ENCODE measurements around the gene MBNL1.
A peak's percentile ranks its signal among the peaks of the same experiment; 100 is the strongest.

The MBNL1 gene

GRCh38 chr3:152299249-152299976, 30.7 kb downstream of the MBNL1 start:
- peak; percentile 7 for DNase-seq

DNA sequence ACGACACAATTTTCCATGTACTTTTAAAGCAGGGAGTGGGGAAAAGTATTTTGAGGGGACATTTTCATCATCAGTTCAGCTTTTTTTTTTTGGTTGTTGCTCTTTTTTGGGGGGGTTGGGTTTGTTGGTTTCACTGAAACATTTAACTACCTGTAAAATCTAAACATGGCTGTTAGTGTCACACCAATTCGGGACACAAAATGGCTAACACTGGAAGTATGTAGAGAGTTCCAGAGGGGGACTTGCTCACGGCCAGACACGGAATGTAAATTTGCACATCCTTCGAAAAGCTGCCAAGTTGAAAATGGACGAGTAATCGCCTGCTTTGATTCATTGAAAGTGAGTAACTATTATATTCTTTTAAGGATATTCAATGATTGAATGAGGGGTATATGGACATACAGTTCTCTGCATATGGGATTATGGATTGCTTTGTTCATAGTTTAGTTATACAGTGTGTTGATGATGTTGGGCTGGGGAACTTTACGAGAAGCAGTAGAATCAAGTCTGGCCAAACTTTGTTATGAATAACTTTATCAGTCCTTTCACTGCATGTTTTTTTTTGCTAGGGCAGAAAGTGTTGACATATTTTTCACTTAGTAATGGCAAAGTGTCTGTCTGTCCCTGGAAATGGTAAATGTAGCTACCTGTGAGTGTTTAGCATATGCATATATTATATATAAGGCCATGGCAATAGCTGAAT, 31.5 kb downstream of the MBNL1 start:
- DNase-seq, result no peak

DNA sequence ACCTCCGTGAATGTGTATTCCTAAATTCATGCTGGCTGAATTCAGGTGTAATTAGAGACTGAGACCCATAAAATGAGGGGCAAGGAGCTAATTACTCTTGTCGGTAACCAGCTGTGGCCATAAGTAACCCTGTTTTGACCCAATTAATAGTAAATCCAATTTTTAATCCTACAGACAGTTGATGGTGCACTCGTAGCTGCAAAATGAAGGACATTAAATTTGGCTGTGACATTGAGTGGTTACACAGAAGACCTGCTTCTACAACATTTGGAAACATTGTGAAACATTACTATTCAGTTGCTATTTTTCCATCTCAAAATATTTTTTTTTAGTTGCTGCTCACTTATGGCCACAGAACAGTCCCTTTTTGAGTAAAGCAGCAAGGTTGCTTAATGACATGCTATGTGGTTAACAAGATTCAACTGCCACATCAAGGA, 33.0 kb downstream of the MBNL1 start:
- no peak for DNase-seq

DNA sequence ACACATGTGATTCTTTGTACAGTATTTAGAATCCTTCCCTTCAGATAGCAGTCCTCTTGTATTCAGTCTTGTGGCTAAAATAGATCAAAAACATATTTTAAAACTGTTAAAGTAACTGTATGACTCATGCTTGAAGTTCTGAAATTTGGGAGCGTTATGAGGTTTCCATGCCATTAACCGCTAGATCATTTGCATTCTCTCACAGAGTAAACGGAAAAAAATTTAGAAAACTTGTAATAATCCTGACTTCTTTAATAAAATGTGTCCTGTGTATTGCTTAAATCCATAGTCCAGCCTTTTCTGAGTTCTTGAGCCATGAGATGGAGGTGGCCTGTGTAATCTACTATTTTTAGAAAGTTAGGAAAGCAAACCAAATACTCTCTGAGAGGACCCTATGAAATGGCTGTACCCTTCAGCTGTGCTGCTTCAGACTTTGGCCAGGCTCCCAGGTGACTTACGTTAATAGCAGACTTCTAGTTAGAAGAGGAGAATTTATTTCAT, 33.8 kb downstream of the MBNL1 start:
- no peak for DNase-seq

GRCh38 chr3:152304160-152304559, 35.4 kb downstream of the MBNL1 start:
- DNase-seq, result no peak

- no peak for DNase-seq
Measured at GRCh38 chr3:152305075-152305474, 36.3 kb downstream of the MBNL1 start.

GRCh38 chr3:152307829-152308474, 39.2 kb downstream of the MBNL1 start:
- DNase-seq, result no peak

DNA sequence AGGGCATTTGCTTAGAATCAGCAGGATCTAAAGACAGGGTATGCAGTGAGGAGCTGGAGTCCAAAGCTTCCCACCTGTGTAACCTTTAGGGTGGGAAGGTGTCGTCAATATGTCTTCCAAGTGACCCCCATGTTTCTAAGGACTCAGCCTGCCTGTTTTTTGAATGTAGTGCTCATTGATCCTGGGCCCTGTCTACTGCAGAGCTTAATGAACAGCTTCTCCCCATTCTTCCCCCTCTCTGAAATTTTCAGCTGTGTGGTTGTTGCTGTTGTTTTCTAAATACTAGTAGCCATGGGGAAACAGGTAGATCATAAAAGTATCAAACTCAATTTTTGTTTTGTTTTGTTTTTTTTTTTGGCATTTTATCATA, 39.7 kb downstream of the MBNL1 start:
- no peak for DNase-seq

DNA sequence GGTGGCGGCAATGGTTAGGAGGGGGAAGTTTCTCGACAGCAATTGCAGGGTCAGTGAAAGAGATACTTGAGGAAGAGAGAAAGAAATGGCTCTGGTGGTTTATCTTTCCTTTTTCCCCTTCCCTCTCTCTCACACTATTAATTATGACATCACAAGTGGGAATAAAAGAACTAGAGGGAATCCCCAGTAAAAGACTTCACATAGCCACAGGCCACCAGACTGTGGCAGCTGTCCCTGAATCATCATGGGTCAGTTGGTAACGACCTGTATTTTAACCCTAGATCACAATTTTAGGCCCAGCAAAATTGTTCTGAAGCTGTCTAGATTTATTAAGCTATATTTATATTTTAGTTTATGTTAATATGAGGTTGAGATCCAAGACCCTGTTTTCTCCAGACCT, 40.3 kb downstream of the MBNL1 start:
- DNase-seq, result no peak

- DNase-seq, result no peak
Measured at GRCh38 chr3:152309535-152310307, 41.0 kb downstream of the MBNL1 start.

- no peak for DNase-seq
Measured at GRCh38 chr3:152313430-152313829, 44.7 kb downstream of the MBNL1 start.

- DNase-seq, result no peak
Measured at GRCh38 chr3:152313914-152314313, 45.2 kb downstream of the MBNL1 start.

GRCh38 chr3:152314677-152315353, 46.1 kb downstream of the MBNL1 start:
- DNase-seq, result no peak

GRCh38 chr3:152315623-152316022, 46.9 kb downstream of the MBNL1 start:
- no peak for DNase-seq

DNA sequence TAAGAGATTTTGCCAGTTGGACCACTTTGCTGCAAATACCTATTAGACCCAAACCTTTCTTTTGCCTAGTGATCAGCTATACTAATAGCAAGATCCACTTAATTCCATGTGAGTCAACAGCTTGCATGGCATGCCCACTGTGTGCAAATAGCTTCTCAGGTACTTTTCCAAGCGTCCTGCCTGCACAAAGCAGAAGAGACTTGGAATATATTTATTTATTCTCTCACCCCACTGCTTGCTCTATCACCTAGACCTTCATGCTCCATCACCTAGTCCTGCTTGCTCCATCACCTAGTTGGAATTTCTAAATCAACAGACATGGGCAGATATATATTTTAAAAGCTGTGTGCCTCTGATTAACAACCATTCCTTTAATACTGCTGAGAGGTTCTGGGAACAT, 47.6 kb downstream of the MBNL1 start:
- DNase-seq, result no peak

- no peak for DNase-seq
Measured at GRCh38 chr3:152317184-152317583, 48.5 kb downstream of the MBNL1 start.

- no peak for DNase-seq
Measured at GRCh38 chr3:152317956-152318355, 49.2 kb downstream of the MBNL1 start.

- no peak for DNase-seq
Measured at GRCh38 chr3:152318512-152318911, 49.8 kb downstream of the MBNL1 start.

- no peak for DNase-seq
Measured at GRCh38 chr3:152319256-152319655, 50.5 kb downstream of the MBNL1 start.

DNA sequence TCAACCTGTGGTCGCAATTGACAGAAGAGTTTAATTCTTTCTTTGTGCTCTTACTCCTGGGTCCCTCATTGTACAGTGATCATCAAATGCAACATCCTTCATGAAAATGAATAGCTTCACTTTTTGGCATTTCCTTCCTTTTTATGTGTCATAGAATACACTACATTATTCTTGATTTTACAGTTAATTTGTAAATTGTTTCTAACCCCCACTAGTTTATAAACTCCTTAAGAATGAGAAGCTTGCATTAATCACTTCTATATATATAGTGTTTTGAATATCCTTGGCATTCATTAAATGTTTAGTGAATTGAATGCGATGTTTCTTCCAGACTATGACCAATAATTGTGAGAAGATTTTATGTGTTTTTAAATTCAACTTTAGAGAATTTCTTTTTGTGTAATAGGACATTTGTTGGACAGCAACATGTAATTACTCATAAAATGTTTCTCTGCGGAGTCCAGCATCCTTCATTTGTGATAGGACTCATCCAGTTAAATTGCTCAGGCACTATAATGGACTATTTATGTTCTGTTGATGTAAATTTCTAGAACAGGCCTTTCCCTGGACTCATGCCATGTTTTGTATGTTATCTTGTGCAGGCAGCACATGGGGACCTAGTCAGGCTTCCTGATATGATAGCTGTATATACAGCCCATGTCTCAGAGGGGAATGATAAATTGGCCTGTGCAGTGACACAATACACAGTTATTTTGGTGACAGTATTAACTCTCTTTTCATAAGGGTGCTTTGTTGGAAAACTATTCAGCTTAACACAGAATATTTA, 51.3 kb downstream of the MBNL1 start:
- DNase-seq, result no peak

- DNase-seq, result no peak
Measured at GRCh38 chr3:152321200-152321954, 52.6 kb downstream of the MBNL1 start.

All from effector CD8-positive, alpha-beta T cell (primary cell).